ENCODE results near the gene FETUB. TPM values are rescaled to one million over a fixed set of nuclear protein-coding genes. Genes with fewer than 3 reads are reported as not detected.

FETUB gene
- total RNA-seq, 2 experiments from 2014 or later: not detected

- DNase-seq (no peak), ATAC-seq (ENCODE audit: low read depth) (no peak)
- Mint-ChIP-seq H3K36me3 (no peaks in the 10 kb centered on the region), H3K4me1 (no peaks in the 10 kb centered on the region), H3K27ac (no peak overlapping the region), H3K27me3 (peaks cover 28% of the 10 kb centered on the region), H3K4me3 (no peak overlapping the region), H3K9me3 (no peaks in the 10 kb centered on the region)
- POLR2A ChIA-PET: no interaction called here
Measured at GRCh38 chr3:186653984-186654383, 13.8 kb downstream of the FETUB start.

DNA sequence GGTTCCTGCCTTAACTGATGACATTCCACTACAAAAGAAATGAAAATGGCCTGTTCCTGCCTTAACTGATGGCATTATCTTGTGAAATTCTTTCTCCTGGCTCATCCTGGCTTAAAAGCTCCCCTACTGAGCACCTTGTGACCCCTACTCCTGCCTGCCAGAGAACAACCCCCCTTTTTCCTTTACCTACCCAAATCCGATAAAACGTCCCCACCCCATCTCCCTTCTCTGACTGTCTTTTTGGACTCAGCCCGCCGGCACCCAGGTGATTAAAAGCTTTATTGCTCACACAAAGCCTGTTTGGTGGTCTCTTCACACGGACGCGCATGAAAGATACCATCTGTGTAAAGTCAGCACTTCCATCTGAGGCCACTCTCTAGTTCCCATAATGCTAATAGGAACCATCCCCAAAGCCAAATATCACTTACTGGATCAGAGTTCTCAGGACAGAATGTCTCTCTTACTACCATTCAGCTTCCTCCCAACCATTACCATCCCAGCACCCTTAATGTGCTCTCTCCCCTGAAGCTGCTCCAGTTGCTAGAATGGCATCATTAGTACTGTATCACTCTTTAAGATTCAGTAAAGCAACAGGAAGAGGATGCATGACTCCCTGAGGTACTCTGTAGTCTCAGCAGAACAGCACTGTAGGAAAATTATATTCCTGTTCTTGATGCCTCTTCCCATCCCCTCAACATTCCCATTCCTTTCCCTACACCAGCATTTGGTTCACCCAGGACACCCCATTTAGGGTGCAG, 23.3 kb downstream of the FETUB start:
- H3K4me1 Mint-ChIP-seq: no peaks in the 10 kb centered on the region
- ATAC-seq (ENCODE audit: low read depth) (no peak), DNase-seq (no peak)
- POLR2A ChIA-PET: no interaction called here
- H3K27ac Mint-ChIP-seq: no peak overlapping the region
- H3K27me3 Mint-ChIP-seq: peaks cover 15% of the 10 kb centered on the region
- H3K4me3 Mint-ChIP-seq: no peak overlapping the region
- no peaks in the 10 kb centered on the region for H3K9me3 Mint-ChIP-seq
- H3K36me3 Mint-ChIP-seq: no peaks in the 10 kb centered on the region

- ATAC-seq (ENCODE audit: low read depth) (no peak), DNase-seq (no peak)
- Mint-ChIP-seq H3K27me3 (peaks cover 15% of the 10 kb centered on the region), H3K4me3 (no peak overlapping the region), H3K4me1 (no peaks in the 10 kb centered on the region), H3K9me3 (no peaks in the 10 kb centered on the region), H3K36me3 (no peaks in the 10 kb centered on the region), H3K27ac (no peak overlapping the region)
- POLR2A ChIA-PET: no interaction called here
Measured at GRCh38 chr3:186664119-186664495, 23.9 kb downstream of the FETUB start.

- H3K27ac Mint-ChIP-seq: no peak overlapping the region
- DNase-seq (no peak), ATAC-seq (ENCODE audit: low read depth) (no peak)
- H3K36me3 Mint-ChIP-seq: no peaks in the 10 kb centered on the region
- peaks cover 4% of the 10 kb centered on the region for H3K4me1 Mint-ChIP-seq
- POLR2A ChIA-PET: no interaction called here
- H3K27me3 Mint-ChIP-seq: peaks cover 11% of the 10 kb centered on the region
- H3K9me3 Mint-ChIP-seq: no peaks in the 10 kb centered on the region
- H3K4me3 Mint-ChIP-seq: no peak overlapping the region
Measured at GRCh38 chr3:186664506-186664905, 24.3 kb downstream of the FETUB start.

- Mint-ChIP-seq H3K27ac (no peak within 1 kb of the TSS), H3K36me3 (no peaks in the 10 kb centered on the region)
- ATAC-seq (ENCODE audit: low read depth): no peak
Measured at GRCh38 chr3:186665625-186666188, 25.5 kb downstream of the FETUB start, which contains the start of gene HRG. TSS of gene HRG (plus strand) at chr3:186666014. CDS start at chr3:186666032, 18 bp downstream.

GRCh38 chr3:186668426-186668825, 28.2 kb downstream of the FETUB start:
- POLR2A ChIA-PET: no interaction called here

More at GRCh38 chr3:186665625-186666188, 25.5 kb downstream of the FETUB start, which contains the start of gene HRG:
- POLR2A ChIA-PET: no interaction called here
- Mint-ChIP-seq H3K4me1 (peaks cover 10% of the 10 kb centered on the region), H3K27me3 (peaks cover 11% of the 10 kb centered on the region), H3K9me3 (no peaks in the 10 kb centered on the region), H3K4me3 (no peak within 1 kb of the TSS)
- no peak for DNase-seq

DNA sequence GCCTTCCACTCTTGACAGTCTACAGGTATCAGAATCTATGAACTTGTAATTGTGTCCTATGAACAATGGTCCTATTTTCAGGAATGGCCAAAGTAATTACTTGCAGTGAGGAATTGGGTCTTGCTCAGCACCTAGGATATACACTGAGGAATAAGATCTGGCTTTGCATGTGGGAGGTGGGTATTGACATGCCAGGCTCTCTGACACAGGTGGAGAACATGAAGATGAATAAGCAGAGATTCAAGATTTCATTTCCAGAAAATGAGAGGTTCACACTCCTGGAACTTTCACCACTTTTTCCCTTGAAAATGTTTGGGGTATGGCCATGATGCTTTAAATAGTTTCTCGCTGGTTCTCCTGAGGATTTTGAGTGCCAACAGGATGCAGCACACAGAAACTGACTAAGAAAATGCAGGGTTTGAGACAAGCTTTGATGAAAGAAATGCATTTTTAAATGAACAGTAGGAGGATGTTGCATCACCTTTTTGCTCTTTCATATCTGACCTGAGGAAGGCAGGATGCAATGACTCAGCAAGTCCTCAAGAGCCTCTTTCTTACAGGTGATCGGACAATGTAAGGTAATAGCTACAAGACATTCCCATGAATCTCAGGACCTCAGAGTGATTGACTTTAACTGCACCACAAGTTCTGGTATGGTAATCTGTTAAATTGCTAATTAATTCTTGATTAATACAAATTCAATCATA, 29.3 kb downstream of the FETUB start:
- ATAC-seq (ENCODE audit: low read depth): peak; percentile 63
- POLR2A ChIA-PET: no interaction called here
- H3K27ac Mint-ChIP-seq: peak overlapping the region; percentile 7

More at GRCh38 chr3:186668426-186668825, 28.2 kb downstream of the FETUB start:
- DNase-seq: no peak
- Mint-ChIP-seq H3K36me3 (peaks cover 2% of the 10 kb centered on the region), H3K9me3 (no peaks in the 10 kb centered on the region), H3K4me1 (peaks cover 10% of the 10 kb centered on the region), H3K4me3 (no peak overlapping the region), H3K27ac (no peak overlapping the region), H3K27me3 (peaks cover 22% of the 10 kb centered on the region)
- no peak for ATAC-seq (ENCODE audit: low read depth)

GRCh38 chr3:186670155-186670554, 30.0 kb downstream of the FETUB start:
- Mint-ChIP-seq H3K27me3 (peaks cover 29% of the 10 kb centered on the region), H3K4me1 (peaks cover 10% of the 10 kb centered on the region), H3K27ac (no peak overlapping the region), H3K36me3 (peaks cover 2% of the 10 kb centered on the region), H3K4me3 (no peak overlapping the region), H3K9me3 (no peaks in the 10 kb centered on the region)
- no peak for DNase-seq
- no peak for ATAC-seq (ENCODE audit: low read depth)
- POLR2A ChIA-PET: no interaction called here

More for the DNA sequence above, 29.3 kb downstream of the FETUB start:
- Mint-ChIP-seq H3K4me3 (peak overlapping the region; percentile 1), H3K4me1 (peaks cover 10% of the 10 kb centered on the region), H3K27me3 (peaks cover 25% of the 10 kb centered on the region), H3K36me3 (peaks cover 2% of the 10 kb centered on the region), H3K9me3 (no peaks in the 10 kb centered on the region)
- DNase-seq: no peak

DNA sequence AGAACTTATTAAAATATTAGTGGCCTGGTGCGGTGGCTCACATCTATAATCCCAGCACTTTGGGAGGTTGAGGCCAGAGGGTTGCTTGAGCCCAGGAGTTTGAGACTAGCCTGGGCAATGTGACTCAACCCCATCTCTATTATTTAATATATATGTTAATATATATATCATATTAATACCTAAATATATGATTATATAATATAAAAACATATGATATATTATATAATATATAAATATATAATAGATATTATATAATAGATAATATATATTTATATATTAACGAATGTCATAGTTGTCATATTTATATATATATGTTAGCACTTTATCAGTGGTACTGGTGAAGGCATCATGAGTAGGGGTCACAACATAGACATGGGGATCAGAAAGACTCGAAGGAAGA, 30.9 kb downstream of the FETUB start:
- ATAC-seq (ENCODE audit: low read depth) (no peak), DNase-seq (no peak)
- Mint-ChIP-seq H3K9me3 (no peaks in the 10 kb centered on the region), H3K36me3 (peaks cover 2% of the 10 kb centered on the region), H3K4me1 (peaks cover 10% of the 10 kb centered on the region), H3K27me3 (peaks cover 32% of the 10 kb centered on the region), H3K27ac (no peak overlapping the region), H3K4me3 (no peak overlapping the region)
- POLR2A ChIA-PET: no interaction called here

- no peaks in the 10 kb centered on the region for H3K4me1 Mint-ChIP-seq
- ATAC-seq (ENCODE audit: low read depth): no peak
- peaks cover 65% of the 10 kb centered on the region for H3K27me3 Mint-ChIP-seq
- POLR2A ChIA-PET: no interaction called here
- H3K9me3 Mint-ChIP-seq: peaks cover 1% of the 10 kb centered on the region
- no peaks in the 10 kb centered on the region for H3K36me3 Mint-ChIP-seq
- DNase-seq: no peak
- no peak overlapping the region for H3K27ac Mint-ChIP-seq
- H3K4me3 Mint-ChIP-seq: no peak overlapping the region
Measured at GRCh38 chr3:186678604-186679003, 38.4 kb downstream of the FETUB start.

- Mint-ChIP-seq H3K27ac (no peak overlapping the region), H3K9me3 (peaks cover 1% of the 10 kb centered on the region), H3K27me3 (peaks cover 60% of the 10 kb centered on the region), H3K4me3 (no peak overlapping the region), H3K4me1 (no peaks in the 10 kb centered on the region), H3K36me3 (no peaks in the 10 kb centered on the region)
- DNase-seq: no peak
- POLR2A ChIA-PET: no interaction called here
- no peak for ATAC-seq (ENCODE audit: low read depth)
Measured at GRCh38 chr3:186679151-186679550, 39.0 kb downstream of the FETUB start.

GRCh38 chr3:186680869-186681268, 40.7 kb downstream of the FETUB start:
- H3K27ac Mint-ChIP-seq: no peak overlapping the region
- no peak for ATAC-seq (ENCODE audit: low read depth)
- no peaks in the 10 kb centered on the region for H3K4me1 Mint-ChIP-seq
- no peak for DNase-seq
- POLR2A ChIA-PET: no interaction called here
- H3K9me3 Mint-ChIP-seq: peaks cover 13% of the 10 kb centered on the region
- H3K27me3 Mint-ChIP-seq: peaks cover 57% of the 10 kb centered on the region
- H3K36me3 Mint-ChIP-seq: peaks cover 4% of the 10 kb centered on the region
- H3K4me3 Mint-ChIP-seq: no peak overlapping the region

- ATAC-seq (ENCODE audit: low read depth) (no peak), DNase-seq (no peak)
- Mint-ChIP-seq H3K9me3 (peaks cover 16% of the 10 kb centered on the region), H3K4me3 (no peak overlapping the region), H3K27ac (no peak overlapping the region), H3K27me3 (peaks cover 42% of the 10 kb centered on the region), H3K36me3 (peaks cover 4% of the 10 kb centered on the region), H3K4me1 (peaks cover 5% of the 10 kb centered on the region)
- POLR2A ChIA-PET: interaction anchor here (0.6 kb wide), 1 partner anchor 132 kb away, joined by 3 read pairs; no protein-coding TSS in a partner anchor
Measured at GRCh38 chr3:186682812-186683211, 42.6 kb downstream of the FETUB start.

- no peak for ATAC-seq (ENCODE audit: low read depth)
- Mint-ChIP-seq H3K9me3 (peaks cover 16% of the 10 kb centered on the region), H3K36me3 (peaks cover 4% of the 10 kb centered on the region), H3K4me3 (no peak overlapping the region), H3K4me1 (peaks cover 5% of the 10 kb centered on the region), H3K27ac (no peak overlapping the region), H3K27me3 (peaks cover 41% of the 10 kb centered on the region)
- POLR2A ChIA-PET: no interaction called here
- no peak for DNase-seq
Measured at GRCh38 chr3:186683979-186684378, 43.8 kb downstream of the FETUB start.
